GM18873 (cell line): ENCODE results near the gene GKN2.
"Not testable (repeated sequence)": the region's sequence is repeated elsewhere in the genome, so short reads cannot be mapped to it uniquely, and the experiment has no call there.

Experiments used
- ATAC-seq: cut with Tn5 transposase; IDR thresholded peaks from one replicate; pipeline ENCODE4 v1.9.1; 2021; ENCODE audit warnings: mild to moderate bottlenecking, moderate library complexity, moderate number of reproducible peaks; ENCODE audit not compliant: unreplicated experiment, low FRiP score

GKN2 gene

GRCh38 chr2:68900496-68901198 lies 52.0 kb downstream of the GKN2 start:
- ATAC-seq: no peak

GRCh38 chr2:68895981-68896380 lies 56.7 kb downstream of the GKN2 start:
- not testable (repeated sequence) for ATAC-seq
